UCSD-AML1 (cell line): Measurements from ENCODE around the gene USP34.

Experiments
- DNase-seq: peaks from one replicate; lab custom pipeline; 2025; ENCODE audit not compliant: unreplicated experiment; lab: John Stamatoyannopoulos, UW

The USP34 gene

GRCh38 chr2:61328707-61329251, 142.1 kb downstream of the USP34 start:
- no peak for DNase-seq

- no peak for DNase-seq
These were observed 143.7 kb downstream of the USP34 start for GRCh38 chr2:61327173-61327572.

DNA sequence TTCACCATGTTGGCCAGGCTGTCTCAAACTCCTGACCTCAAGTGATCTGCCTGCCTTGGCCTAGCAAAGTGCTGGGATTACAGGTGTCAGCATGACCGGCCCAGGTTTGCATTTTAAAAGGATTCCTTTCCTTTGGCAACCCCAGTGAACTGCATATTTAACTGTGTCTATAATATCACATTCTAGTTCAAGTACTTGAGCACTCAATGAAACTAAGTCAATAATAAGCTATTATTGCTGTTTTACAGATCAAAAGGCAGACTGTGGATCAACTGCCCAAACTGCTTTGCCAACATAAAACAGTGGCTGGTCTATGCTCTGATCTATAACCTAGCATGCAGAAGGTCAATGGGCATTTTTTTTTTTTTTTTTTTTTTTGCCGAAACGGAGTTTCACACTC, 144.5 kb downstream of the USP34 start:
- no peak for DNase-seq

DNA sequence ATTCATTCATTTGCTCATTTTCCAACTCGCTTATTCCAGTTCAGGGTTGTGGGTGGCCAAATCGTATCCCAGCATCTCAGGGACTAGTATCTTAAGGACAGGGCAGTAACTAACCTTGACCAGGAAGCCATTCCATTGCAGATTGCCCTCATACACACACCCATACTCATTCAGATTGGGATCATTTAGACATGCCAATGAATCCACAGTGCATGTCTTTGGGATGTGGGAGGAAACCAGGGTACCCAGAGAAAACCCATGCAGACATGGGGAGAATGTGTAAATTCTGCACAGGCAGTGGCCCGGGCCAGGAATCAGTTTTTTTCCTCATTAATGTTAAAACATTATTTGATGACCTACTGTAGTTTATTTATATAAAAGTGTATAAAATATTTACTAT, 150.7 kb downstream of the USP34 start:
- DNase-seq = no peak

- no peak for DNase-seq
These were observed 152.3 kb downstream of the USP34 start for GRCh38 chr2:61318553-61318952.

DNA sequence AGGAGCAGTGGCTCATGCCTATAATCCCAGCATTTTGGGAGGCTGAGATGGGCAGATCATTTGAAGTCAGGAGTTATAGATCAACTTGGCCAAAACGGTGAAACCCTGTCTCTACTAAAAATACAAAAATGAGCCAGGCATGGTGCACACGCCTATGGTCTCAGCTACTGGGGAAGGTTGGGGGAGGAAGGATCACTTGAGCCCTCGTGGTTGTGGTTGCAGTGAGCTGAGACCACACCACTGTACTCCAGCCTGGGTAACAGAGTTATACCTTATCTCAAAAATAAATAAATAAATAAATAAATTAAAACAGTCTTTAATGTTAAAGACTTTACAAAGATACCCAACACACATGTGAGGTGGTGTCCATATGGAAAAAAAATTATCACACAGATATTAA, 174.9 kb downstream of the USP34 start:
- DNase-seq = no peak

GRCh38 chr2:61291851-61292575, 178.9 kb downstream of the USP34 start:
- no peak for DNase-seq

DNA sequence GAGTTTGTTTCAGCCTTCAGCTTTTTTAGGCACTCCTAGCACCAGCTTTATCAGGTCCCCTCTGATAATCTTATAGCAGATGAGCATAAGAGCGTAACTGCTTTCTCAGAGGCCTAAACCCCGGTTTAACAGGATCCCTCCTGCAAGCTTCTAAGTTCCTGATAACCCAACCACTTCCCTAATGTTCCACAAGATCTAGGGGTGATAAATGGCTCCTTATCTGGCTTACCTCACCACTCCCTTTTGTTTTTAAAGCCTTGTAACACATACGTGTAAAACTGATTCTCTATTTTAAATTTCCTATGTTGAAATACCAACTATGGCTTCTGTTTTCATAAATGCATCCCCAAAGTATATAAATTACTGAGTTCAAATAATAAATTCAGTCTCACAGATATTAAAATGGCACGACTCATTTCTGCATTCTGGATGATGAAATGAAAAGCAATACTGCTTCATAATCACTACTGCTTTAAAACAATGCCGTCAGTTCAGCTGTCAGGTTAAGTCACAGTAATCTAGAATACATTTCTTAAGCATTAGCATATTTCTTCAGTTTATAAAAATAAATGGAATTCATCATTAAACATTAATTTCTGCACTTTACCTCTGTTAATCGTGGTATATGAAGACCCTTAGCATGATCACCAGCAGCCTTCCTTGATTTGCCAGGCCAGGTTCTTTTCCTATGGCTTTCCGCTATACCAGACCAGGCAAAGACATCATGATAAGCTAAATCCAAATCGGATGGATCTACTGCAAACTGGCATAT, 182.6 kb downstream of the USP34 start:
- no peak for DNase-seq

DNA sequence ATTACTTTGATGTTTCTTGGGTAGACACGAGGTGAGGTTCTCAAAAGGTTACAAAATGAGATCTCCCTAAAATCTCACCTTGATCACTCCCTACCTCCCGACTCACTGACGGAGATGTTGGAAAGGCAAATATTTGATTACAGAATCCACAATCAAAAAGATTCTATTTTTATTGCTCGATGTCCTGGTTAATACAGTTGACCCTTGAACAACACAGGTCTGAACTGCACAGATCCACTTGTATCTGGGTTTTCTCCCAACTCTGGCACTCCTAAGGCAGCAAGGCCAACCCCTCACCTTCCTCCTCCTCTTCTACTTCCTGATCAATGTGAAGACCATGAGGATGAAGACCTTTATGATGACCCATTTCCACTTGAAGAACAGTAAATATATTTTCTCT, 183.6 kb downstream of the USP34 start:
- no peak for DNase-seq

DNA sequence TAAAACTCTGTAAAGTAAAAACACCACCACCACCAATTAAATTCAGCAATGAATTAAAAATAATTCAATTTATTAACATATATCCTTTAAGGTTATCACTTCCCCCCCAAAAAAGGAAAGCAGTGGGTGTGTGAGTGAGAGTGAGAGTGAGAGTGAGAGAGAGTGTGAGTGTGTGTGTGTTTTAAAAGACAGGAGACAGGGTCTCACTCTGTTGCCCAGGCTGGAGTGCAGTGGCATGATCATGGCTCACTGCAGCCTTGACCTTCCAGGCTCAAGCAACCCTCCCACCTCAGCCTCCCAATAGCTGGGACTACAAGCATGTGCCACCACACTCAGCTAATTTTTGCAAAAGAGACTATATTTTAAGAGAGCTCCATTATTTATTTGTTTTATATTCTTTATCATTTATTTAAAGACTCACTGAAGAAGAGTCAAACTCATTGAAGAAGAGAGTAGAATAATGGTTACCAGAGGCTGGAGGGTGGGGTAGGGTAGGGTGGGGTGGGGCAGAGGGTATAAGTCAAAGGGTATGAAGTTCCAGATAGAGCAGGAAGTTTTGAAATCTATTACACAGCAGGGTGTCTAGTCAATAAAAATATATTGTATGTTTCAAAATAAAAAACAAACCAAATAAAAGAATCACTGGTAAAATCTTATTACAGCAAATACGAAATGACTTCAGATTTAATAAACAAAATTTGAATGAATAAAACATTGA, 187.3 kb downstream of the USP34 start:
- DNase-seq = no peak

- no peak for DNase-seq
These were observed 188.7 kb downstream of the USP34 start for GRCh38 chr2:61282104-61282590.

GRCh38 chr2:61281321-61281720, 189.6 kb downstream of the USP34 start:
- DNase-seq = no peak

DNA sequence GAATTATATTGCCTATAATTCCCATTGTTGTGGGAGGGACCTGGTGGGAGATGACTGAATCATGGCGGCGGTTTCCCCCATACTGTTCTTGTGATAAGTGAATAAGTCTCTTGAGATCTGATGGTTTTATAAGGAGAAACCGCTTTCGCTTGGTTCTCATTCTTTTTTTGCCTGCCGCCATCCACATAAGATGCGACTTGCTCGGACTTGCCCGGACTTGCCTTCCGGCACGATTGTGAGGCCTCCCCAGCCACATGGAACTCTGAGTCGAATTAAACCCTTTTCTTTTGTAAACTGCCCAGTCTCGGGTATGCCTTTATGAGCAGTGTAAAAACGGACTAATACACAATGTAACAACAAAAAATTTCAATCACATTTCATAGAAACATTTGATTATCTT, 193.1 kb downstream of the USP34 start:
- no peak for DNase-seq

- DNase-seq = no peak
These were observed 195.2 kb downstream of the USP34 start for GRCh38 chr2:61275575-61276184.

- DNase-seq = no peak
These were observed 198.3 kb downstream of the USP34 start for GRCh38 chr2:61272421-61273070.

DNA sequence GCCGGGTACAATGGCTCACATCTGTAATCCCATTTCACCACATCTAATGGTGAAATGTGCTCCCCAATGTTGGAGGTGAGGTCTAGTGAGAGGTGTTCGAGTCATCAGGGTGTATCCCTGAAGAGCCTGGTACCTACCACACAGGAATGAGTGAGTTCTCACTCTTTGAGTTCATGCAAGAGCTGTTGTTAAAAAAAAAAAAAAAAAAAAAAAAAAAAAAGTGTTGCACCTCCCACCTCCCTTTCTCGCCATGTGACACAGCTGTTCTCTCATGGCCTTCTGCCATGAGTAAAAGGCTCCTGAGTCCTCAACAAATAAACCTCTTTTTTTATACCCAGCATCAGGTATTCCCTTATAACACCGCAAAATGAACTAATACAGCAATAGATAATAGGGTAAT, 202.6 kb downstream of the USP34 start:
- no peak for DNase-seq

GRCh38 chr2:61266632-61267505, 204.0 kb downstream of the USP34 start:
- no peak for DNase-seq

GRCh38 chr2:61263830-61264229, 207.1 kb downstream of the USP34 start:
- no peak for DNase-seq

GRCh38 chr2:61262699-61263098, 208.2 kb downstream of the USP34 start:
- DNase-seq = no peak

- DNase-seq = no peak
These were observed 213.4 kb downstream of the USP34 start for GRCh38 chr2:61257446-61257845.
